ENCODE data around the gene SNX21. TPM values are rescaled to one million over a fixed set of nuclear protein-coding genes. Genes with fewer than 3 reads are reported as not detected.

The SNX21 gene
- total RNA-seq, 2 donors from 2014 or later = 23.2 to 30.2 TPM

DNA sequence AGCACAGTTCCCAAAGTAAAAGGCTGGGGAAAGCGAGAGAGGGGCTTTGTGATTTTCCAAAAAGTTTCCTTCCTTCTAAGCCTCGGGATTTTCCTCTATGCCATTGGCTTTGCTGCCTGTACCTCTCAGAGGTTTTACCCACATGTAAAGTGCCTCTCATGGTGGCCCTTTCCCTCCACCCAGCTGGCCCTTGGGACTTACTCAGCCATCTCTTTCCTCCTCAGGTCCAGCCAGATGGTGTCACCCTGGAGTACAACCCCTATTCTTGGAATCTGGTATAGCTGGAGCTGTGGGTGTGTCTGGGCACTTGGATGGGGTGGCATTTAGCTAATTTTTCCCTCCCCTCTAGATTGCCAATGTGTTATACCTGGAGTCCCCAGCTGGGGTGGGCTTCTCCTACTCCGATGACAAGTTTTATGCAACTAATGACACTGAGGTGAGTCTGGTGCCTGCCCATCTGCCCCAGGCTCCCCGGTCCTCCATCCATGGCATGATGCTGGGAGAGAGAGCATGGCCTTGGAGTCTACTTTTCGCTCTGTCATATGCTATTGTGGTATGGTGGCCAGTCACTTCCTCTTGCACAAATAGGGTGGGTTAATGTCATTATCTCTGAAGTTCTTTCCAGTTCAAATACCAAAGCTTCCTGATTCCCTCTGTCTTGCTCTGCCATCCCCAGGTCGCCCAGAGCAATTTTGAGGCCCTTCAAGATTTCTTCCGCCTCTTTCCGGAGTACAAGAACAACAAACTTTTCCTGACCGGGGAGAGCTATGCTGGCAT is 58.6 kb downstream of the SNX21 start:
- DNase-seq = no peak
- no peak for ATAC-seq
- intact Hi-C loops (cut with DNase I) = loop anchor here in 1 of 2 donors (2.0 kb wide), 1 partner anchor 45 kb away; no protein-coding TSS in a partner anchor

Other genes with a start within 250 kb of the SNX21 start
- not detected for gene WFDC10A, start 204.1 kb upstream of the SNX21 start, total RNA-seq
- not detected for gene WFDC9, start 202.5 kb upstream of the SNX21 start, total RNA-seq
- gene WFDC11, start 163.6 kb upstream of the SNX21 start, total RNA-seq = not detected
- gene WFDC13, start 131.8 kb upstream of the SNX21 start, total RNA-seq = not detected
- not detected for gene WFDC10B, start 128.8 kb upstream of the SNX21 start, total RNA-seq
- gene SPINT4, start 111.5 kb upstream of the SNX21 start, total RNA-seq = not detected
- under 1 TPM in 1 of 2 donors, not detected in 1; 0.39 TPM for gene WFDC3, start 41.9 kb upstream of the SNX21 start, total RNA-seq
- gene DNTTIP1, start 41.8 kb upstream of the SNX21 start, total RNA-seq = 10 to 100 TPM; 18.2 to 18.9 TPM
- gene UBE2C, start 21.2 kb upstream of the SNX21 start, total RNA-seq = 1 to 10 TPM in 1 of 2 donors, under 1 TPM in 1; 0.73 to 1.6 TPM
- under 1 TPM in 1 of 2 donors, not detected in 1; 0.32 TPM for gene TNNC2, start 6.5 kb upstream of the SNX21 start, total RNA-seq
- 10 to 100 TPM; 20.2 to 21.4 TPM for gene ACOT8, start 23.6 kb downstream of the SNX21 start, total RNA-seq
- 1 to 10 TPM; 1.7 to 2.5 TPM for gene ZSWIM3, start 23.8 kb downstream of the SNX21 start, total RNA-seq
- gene ZSWIM1, start 47.4 kb downstream of the SNX21 start, total RNA-seq = 10 to 100 TPM; 10.7 to 11.5 TPM
- 1 to 10 TPM; 1.6 to 2.2 TPM for gene SPATA25, start 53.8 kb downstream of the SNX21 start, total RNA-seq
- 10 to 100 TPM in 1 of 2 donors, 1 to 10 TPM in 1; 6.0 to 11.1 TPM for gene NEURL2, start 57.4 kb downstream of the SNX21 start, total RNA-seq
- 100 to 1,000 TPM; 107 to 108 TPM for gene CTSA, start 57.5 kb downstream of the SNX21 start, total RNA-seq
- 100 to 1,000 TPM in 1 of 2 donors, 10 to 100 TPM in 1; 86.4 to 397 TPM for gene PLTP, start 78.4 kb downstream of the SNX21 start, total RNA-seq
- gene PCIF1, start 100.9 kb downstream of the SNX21 start, total RNA-seq = 10 to 100 TPM; 23.1 to 27.6 TPM
- 1 to 10 TPM; 9.1 to 9.8 TPM for gene ZNF335, start 138.4 kb downstream of the SNX21 start, total RNA-seq
- 1 to 10 TPM; 1.1 to 1.4 TPM for gene MMP9, start 175.1 kb downstream of the SNX21 start, total RNA-seq
- gene SLC12A5, start 195.4 kb downstream of the SNX21 start, total RNA-seq = 1 to 10 TPM; 2.6 to 3.2 TPM